Measurements from ENCODE around the gene MAP3K5.
"Not testable (repeated sequence)": the region's sequence is repeated elsewhere in the genome, so short reads cannot be mapped to it uniquely, and the experiment has no call there.

The MAP3K5 gene

GRCh38 chr6:136793363-136793762, 1.1 kb upstream of the MAP3K5 start:
- DNase-seq (ENCODE audit: low spot score): no peak

- no peak for DNase-seq (ENCODE audit: low spot score)
These were observed 225 bp downstream of the MAP3K5 start for GRCh38 chr6:136792095-136792409.

GRCh38 chr6:136791296-136792094, 782 bp downstream of the MAP3K5 start:
- DNase-seq (ENCODE audit: low spot score): peak; percentile 36

GRCh38 chr6:136790411-136791295, 1.6 kb downstream of the MAP3K5 start:
- DNase-seq (ENCODE audit: low spot score): no peak

GRCh38 chr6:136789440-136789839, 2.8 kb downstream of the MAP3K5 start:
- not testable (repeated sequence) for DNase-seq (ENCODE audit: low spot score)

GRCh38 chr6:136788069-136788902, 4.0 kb downstream of the MAP3K5 start:
- DNase-seq (ENCODE audit: low spot score): no peak

- no peak for DNase-seq (ENCODE audit: low spot score)
These were observed 4.6 kb downstream of the MAP3K5 start for GRCh38 chr6:136787726-136788068.

- DNase-seq (ENCODE audit: low spot score): no peak
These were observed 5.6 kb downstream of the MAP3K5 start for GRCh38 chr6:136786658-136787057.

- DNase-seq (ENCODE audit: low spot score): no peak
These were observed 7.1 kb downstream of the MAP3K5 start for GRCh38 chr6:136784910-136785746.

- no peak for DNase-seq (ENCODE audit: low spot score)
These were observed 8.0 kb downstream of the MAP3K5 start for GRCh38 chr6:136784271-136784664.

GRCh38 chr6:136783495-136784270, 8.6 kb downstream of the MAP3K5 start:
- DNase-seq (ENCODE audit: low spot score): no peak

GRCh38 chr6:136783021-136783420, 9.3 kb downstream of the MAP3K5 start:
- DNase-seq (ENCODE audit: low spot score): no peak

- DNase-seq (ENCODE audit: low spot score): no peak
These were observed 10.1 kb downstream of the MAP3K5 start for GRCh38 chr6:136782021-136782770.

GRCh38 chr6:136780972-136781371, 11.3 kb downstream of the MAP3K5 start:
- no peak for DNase-seq (ENCODE audit: low spot score)

GRCh38 chr6:136779682-136780081, 12.6 kb downstream of the MAP3K5 start:
- no peak for DNase-seq (ENCODE audit: low spot score)

GRCh38 chr6:136777651-136778050, 14.6 kb downstream of the MAP3K5 start:
- no peak for DNase-seq (ENCODE audit: low spot score)

GRCh38 chr6:136775548-136775947, 16.7 kb downstream of the MAP3K5 start:
- DNase-seq (ENCODE audit: low spot score): no peak

- no peak for DNase-seq (ENCODE audit: low spot score)
These were observed 17.2 kb downstream of the MAP3K5 start for GRCh38 chr6:136775081-136775480.

GRCh38 chr6:136774228-136775041, 17.8 kb downstream of the MAP3K5 start:
- DNase-seq (ENCODE audit: low spot score): no peak
